SHP77 (cell line): Measurements from ENCODE around the gene SLC15A1.
"Not testable (repeated sequence)": the region's sequence is repeated elsewhere in the genome, so short reads cannot be mapped to it uniquely, and the experiment has no call there.

Source experiments
- DNase-seq, 2 experiments: peaks; one replicate each; lab custom pipeline; 2025; lab: John Stamatoyannopoulos, UW

The SLC15A1 gene

DNA sequence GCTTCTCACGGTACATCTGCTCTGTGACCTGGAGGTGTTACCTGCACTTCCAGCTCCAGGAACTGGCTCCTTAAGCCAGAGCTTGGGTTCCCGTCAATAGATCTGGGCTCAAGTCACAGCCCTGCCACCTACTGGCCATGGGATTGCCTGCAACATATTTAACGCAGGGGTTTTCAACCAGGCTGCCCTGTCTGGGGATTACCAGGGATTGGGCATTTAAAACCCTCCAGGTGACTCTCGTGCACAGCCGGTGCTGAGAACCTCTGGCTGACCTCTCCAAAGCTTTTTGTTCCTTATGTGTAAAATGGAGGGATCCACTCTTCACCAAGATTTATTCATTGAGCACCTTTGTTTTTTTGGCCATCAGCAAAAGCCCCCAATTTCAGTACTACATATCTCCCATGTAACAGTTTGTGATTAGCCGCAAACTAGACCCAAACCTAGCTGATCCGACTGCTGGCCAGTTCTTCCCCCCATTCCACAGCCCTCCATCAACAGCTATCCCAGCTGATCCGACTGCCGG lies 98.9 kb downstream of the SLC15A1 start:
- DNase-seq = peak; percentile 85 to 92

DNA sequence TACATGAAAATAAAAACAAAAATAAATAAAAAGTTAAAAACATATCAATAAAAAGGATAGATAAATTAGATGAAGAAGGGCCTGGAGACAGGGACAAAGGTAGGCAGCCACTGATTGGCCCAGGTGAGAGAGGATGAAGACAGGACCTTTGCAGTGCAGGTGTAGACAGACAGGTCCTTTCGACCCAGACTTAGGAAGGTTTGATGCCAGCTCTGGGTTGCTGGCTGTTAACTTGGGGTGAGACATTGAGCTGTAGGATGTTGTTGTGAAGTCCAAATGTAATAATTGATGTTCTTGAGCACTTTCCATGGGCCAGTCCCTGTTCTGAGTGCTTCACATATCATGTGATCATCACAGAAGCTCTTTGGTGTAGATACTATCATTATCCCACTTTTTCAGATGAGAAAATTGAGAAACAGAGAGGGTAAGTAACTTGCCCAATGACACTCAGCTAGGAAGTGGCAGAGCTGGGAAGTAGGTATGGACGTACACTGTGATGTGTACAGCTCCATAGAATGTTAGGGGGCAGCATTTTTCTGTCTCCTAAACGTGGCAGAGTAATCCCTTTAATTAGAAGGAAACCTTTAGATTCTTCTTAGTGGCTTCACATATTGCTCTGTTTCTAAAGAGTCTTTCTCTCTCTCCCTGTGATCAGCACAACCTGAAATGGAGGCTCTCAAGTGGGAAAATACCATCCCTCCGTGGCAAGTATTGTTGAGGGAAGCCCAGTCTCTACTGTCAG lies 99.6 kb downstream of the SLC15A1 start:
- DNase-seq = no peak

DNA sequence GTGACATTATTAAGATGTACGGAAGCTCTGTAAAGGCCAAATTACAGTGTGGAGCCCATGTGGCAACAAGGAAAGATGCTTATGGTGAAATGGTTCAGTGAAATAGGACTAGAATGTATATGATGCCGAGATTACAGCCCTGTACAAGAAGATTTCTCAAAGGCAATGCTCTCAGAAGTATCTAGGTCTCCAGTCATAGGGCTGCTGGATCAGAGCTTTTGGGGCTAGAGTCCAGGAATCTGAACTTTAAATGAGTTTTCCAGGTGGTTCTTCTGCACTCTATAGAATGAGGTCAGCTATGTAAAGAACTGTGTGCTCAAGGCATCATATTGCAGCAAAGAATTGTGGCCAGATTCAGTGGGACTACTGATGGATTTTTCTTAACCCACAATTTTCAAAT lies 100.2 kb downstream of the SLC15A1 start:
- DNase-seq = no peak

DNA sequence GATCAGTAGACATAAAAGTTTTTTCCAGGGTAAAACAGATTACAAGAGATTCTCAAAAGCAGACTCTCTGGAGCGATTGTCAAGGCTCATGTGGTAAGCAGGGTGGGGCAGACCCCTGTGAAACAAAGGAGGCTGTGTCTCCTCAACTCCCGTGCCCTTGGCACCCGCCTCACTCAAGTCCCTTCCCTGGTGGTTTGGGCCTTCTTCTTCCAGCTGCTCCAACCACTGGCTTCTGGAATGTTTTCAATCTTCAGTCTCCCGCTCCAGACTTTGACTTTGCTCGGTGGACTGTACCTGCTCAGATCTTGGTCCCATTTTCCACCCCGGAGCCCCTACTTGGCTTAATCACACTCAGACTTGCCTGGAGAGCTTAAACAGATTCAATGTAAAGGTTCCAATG lies 100.7 kb downstream of the SLC15A1 start:
- no peak for DNase-seq

DNA sequence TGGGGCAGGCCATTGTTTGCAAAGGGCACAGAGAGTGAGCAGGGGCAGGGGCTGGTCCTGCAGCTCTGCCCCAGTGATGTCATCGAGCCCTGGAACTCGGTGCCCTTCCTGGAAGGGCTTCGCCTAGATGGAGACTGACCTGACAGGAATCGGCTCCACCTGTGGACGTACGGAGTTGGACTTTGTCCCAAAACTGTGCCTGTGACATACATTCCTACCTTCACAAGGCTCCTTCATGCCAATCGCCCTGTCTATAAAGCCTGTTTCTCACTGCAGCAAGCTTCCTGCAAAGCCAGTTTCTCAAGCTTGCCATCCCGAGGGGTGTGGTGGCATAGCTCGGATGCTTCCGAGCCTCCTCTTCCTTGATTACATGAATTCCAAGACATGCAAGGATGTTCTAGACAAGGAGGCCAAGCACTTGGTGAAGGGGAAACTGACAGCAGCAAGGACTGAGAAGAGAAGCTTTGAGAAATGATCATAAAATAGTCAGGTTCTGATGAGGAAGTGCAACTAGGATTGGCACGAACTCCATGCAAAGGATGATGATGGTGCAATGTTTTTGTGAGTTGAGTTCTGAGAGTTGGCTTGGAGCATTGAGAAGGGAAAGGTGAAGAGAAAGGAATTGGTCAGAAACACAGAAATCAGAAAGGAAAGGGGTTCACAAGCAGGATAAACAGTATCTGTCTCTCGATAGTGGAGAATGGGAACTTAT lies 101.9 kb downstream of the SLC15A1 start:
- no peak for DNase-seq

DNA sequence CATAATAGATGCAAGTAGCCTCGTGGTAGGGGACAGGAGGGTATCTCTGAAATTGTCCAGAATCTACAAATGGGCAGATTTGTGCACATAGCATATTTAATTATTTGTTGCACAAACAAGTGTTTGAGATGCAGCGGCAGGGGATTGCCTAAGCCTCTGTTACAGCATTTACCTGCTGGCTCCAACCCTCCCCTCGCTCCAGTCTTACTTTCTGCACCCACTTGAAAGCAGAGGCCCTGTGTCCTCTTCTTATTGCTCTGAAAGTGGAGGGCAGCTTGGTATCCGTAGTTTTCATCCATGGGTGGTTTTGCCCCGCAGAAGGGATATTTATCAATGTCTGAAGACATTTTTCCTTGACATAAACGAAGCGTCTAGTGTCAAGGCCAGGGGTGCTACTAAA lies 102.6 kb downstream of the SLC15A1 start:
- no peak for DNase-seq

DNA sequence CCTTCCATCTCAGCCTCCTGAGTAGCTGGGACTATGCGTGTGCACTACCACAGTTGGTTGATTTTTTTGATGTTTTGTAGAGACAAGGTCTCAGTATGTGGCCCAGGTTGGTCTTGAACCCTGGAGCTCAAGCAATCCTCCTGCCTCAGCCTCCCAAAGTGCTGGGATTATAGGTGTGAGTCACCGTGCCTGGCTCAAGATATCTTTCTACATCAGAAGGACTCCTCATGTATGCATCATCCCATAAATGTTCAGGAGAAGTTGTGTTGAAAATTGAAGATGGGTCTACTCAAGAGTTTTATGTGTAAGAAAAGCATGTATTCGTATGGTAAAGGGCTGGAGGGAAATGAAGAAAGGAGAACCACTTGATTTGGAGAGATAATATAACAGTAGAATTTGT lies 103.8 kb downstream of the SLC15A1 start:
- DNase-seq = no peak

DNA sequence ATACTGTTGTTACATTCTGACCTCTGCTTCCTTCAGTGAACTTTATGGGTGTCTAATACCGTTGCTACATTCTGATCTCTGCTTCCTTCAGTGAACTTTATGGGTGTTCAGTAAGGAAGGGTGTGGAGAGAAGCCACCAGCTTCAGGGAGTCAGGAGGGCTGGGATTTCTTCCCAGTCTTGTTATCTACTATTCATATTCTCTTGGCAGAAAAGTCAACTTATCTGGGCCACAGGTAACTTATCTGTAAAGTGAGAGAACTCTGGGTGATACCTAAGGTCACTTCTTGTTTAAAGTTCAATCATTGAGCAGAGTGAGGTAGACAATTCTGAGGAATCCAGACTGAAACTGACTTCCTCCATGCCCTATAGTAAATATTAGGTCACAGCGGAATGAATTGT lies 104.3 kb downstream of the SLC15A1 start:
- no peak for DNase-seq

DNA sequence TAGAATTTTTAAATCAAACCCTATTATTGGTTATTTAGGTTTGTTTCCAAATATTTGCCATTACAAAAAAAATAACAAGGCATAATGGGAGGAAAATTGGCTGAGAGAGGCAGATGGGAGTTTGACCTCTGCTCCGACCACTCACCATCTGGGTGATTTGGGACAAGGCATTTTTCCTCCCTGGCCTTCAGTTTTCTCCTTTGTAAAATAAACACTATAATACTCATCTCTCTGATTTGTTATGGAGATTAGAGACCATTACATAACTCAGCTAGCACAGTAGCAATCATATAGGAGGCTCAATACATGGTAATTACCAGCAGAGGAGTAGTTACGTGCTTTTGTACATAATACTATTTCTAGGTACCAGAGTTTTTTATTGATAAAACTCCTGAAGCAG lies 105.4 kb downstream of the SLC15A1 start:
- no peak for DNase-seq

DNA sequence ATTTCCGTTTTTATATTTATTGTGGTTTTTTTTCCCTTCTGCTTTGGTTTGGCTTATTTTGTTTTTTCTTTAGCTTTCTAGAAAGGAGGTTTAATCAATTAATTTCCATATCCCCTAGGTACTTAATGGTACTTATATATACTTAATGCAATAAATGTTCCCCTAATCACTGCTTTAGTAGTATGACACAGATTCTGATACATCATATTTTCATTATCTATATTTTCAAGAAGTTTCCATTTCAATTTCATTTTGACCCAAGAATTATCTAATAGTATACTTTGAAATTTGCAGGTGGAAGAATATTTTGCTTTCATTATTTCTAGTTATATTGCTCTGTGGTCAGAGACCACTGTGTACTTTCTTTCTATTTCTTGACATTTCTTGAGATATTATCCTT lies 109.0 kb downstream of the SLC15A1 start:
- no peak for DNase-seq

DNA sequence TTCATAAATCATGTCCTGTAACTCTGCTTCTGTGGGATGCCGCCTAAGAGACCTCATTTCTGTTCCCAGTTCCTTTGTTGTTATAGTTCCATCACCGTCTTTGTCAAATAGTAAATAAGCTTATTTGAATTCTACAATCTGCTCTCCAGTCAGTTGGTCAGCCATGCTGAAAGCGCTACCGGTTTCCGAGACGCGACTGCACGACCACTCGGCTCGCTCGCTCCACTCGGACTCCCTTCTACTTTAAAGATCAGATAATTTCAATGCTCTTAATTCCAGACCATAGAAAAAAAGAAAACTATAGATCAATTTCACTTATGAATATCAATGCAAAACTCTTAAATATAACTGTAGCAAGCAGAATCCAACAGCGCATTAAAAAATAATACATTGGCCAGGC lies 111.4 kb downstream of the SLC15A1 start:
- no peak for DNase-seq

DNA sequence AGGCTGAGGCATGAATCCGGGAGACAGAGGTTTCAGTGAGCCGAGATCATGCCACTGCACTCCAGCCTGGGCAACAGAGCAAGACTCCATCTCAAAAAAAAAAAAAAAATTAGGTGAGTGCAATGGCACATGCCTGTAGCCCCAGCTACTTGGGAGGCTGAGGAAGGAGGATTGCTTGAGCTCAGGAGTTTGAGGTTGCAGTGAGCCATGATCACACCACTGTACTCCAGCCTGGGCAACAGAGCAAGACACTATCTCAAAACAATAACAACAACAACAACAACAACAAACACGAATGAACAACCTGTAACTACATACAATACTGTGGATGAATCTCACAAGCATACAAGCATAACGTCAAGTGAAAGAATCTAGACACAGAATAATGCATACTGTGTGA lies 112.7 kb downstream of the SLC15A1 start:
- not testable (repeated sequence) for DNase-seq

DNA sequence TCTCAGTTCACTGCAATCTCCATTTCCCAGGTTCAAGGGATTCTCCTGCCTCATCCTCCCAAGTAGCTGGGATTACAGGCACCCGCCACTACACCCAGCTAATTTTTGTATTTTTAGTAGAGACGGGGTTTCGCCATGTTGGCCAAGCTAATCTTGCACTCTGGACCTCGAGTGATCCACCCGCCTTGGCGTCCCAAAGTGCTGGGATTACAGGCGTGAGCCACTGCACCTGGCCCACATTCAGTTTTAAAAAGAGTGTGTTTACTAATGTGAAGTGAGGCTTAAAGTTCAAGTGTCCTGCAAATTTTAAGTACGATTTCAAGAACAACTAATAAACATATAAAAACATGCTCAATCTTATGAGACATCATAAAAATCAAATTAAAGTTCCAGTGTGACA lies 114.1 kb downstream of the SLC15A1 start:
- DNase-seq = not testable (repeated sequence)
